ENCODE measurements around the gene HMCN2.

The HMCN2 gene

GRCh38 chr9:130313103-130313858, 47.7 kb downstream of the HMCN2 start:
- TF ChIP-seq CTCF (conservative IDR thresholded peaks at IDR 0.05; ENCODE audit: control insufficient read depth, insufficient read depth, low read depth, low read length) = no peak
- no peak for DNase-seq (ENCODE audit: low read depth)
- no peak overlapping the region for H3K4me3 ChIP-seq (ENCODE audit: control insufficient read depth, low read depth, low read length)

DNA sequence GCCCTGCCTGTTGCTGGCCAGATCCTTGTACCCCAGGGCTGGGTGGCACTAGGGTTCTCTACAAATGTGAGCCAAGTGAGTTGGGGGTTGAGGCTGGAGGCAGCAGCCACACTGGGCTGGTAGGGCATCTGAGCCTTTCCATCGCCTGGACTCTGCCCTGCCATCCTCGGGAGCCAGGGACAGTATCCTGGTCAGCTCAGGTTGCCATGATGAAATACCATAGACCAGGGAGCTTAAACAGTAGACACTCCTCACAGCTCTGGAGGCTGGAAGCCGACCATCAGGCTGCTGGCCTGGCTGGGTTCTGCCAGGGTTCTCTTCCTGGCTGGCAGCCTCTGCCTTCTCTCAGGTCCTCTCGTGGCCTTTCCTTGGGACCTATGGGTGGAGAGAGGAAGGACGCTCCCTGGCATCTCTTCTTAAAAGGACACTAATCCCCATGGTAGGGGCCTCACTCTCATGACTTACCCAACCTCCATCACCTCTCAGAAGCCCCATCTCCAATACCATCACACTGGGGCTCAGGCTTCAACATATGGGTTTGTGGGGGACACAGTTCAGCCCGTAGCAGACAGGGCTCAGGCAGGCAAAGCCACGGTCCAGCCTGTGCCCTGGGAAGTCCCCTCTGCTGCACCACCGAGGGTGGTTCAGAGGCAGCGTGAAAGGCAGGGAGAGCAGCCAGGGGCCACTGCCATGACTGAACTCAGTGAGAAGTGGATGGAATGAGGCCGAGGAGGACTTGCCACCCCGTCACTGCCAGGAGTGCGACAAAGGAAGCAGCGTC, 50.1 kb downstream of the HMCN2 start:
- no peak for DNase-seq (ENCODE audit: low read depth)
- TF ChIP-seq CTCF (conservative IDR thresholded peaks at IDR 0.05; ENCODE audit: control insufficient read depth, insufficient read depth, low read depth, low read length) = no peak
- H3K4me3 ChIP-seq (ENCODE audit: control insufficient read depth, low read depth, low read length) = no peak overlapping the region

DNA sequence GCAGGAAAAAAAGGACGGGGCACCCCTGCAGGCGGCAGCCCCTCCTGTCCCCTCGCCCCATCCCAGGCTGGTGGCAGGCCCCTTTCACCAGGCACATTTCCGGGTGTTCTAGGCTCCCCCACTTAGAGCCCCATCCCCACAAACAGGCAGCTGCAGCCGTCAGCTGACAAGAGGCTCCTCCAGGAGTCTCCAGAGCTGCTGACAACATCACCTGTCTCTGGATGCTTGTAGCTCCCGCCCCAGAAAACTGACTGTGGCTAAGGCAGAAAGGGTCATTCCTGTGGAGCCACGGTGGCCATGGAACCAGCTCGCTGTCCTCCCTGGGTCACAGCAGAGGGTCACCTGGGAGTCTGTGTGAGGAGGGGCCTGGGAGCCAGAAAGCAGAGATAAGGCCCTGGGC, 50.9 kb downstream of the HMCN2 start:
- H3K4me3 ChIP-seq (ENCODE audit: control insufficient read depth, low read depth, low read length) = no peak overlapping the region
- no peak for DNase-seq (ENCODE audit: low read depth)
- no peak for TF ChIP-seq CTCF (conservative IDR thresholded peaks at IDR 0.05; ENCODE audit: control insufficient read depth, insufficient read depth, low read depth, low read length)

DNA sequence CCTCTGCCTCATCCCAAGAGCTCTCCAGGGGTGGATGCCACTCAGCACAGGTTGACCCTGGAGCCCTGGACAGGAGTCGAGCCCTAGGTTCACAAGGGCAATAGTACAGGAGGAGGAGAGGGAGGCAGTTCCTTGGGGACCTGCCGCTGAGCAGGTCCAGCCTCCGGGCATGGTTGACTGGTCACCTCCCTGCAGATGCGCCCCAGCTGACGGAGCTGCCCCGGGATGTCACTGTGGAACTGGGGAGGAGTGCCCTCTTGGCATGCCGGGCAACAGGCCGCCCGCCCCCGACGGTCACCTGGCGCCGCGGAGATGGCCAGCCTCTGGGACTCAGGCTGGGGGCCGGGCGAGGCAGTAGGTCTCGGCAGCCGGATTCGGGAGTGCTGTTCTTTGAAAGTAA, 53.7 kb downstream of the HMCN2 start:
- H3K4me3 ChIP-seq (ENCODE audit: control insufficient read depth, low read depth, low read length) = no peak overlapping the region
- no peak for TF ChIP-seq CTCF (conservative IDR thresholded peaks at IDR 0.05; ENCODE audit: control insufficient read depth, insufficient read depth, low read depth, low read length)
- no peak for DNase-seq (ENCODE audit: low read depth)

- TF ChIP-seq CTCF (conservative IDR thresholded peaks at IDR 0.05; ENCODE audit: control insufficient read depth, insufficient read depth, low read depth, low read length) = no peak
- no peak overlapping the region for H3K4me3 ChIP-seq (ENCODE audit: control insufficient read depth, low read depth, low read length)
Measured at GRCh38 chr9:130319944-130320712, 54.6 kb downstream of the HMCN2 start.

GRCh38 chr9:130320723-130321481, 55.3 kb downstream of the HMCN2 start:
- no peak for TF ChIP-seq CTCF (conservative IDR thresholded peaks at IDR 0.05; ENCODE audit: control insufficient read depth, insufficient read depth, low read depth, low read length)
- no peak overlapping the region for H3K4me3 ChIP-seq (ENCODE audit: control insufficient read depth, low read depth, low read length)
- no peak for DNase-seq (ENCODE audit: low read depth)

More at GRCh38 chr9:130319944-130320712, 54.6 kb downstream of the HMCN2 start:
- DNase-seq (ENCODE audit: low read depth) = no peak

Data from fibroblast of mammary gland (primary cell).